ENCODE measurements around the gene SH3PXD2B.

Gene SH3PXD2B

DNA sequence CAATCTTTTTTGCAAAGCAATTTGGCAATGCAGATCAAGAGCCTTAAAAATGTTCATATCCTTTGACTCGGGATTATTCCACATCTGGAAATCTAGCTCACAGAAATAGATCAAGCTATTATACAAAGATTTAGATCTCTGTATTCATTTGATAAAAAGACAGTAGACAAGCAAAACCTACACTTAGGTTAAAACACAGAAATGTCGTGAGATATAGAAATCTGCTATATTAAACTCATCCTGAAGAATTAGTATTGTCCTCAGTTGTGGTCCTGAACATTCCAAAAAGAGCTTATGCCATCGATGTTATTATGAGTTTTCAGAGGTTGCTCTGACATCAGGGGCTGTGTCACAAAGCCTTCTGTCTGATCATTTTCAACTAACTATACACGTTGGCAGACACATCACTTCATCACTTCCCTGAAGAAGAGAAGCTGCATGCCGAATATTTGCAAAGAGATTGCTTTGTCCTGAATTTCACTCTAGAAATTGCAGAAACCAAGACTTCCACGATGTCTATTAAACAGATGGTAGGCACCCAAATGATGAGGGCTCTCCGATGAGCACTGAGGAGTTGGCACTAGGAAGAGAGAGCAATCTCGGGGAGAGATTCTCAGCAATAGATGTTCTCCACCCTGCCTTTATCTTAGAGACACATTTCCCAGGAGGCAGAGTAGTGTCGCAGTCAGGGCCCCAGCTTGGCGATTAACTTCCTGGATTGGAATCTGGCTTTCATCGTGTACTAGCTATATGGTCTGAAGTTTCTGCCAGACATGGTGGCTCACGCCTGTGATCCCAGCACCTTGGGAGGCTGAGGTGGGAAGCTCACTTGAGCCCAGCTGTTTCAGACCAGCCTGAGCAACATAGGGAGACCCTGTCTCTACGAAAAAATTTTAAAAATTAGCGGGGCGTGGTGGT is 168.8 kb downstream of the SH3PXD2B start:
- Histone ChIP-seq H4K20me1 (ENCODE audit: insufficient read depth, low read length) (no peaks in the 10 kb centered on the region), H3K36me3 (ENCODE audit: insufficient read depth, low read length) (0 out of 2 replicates have a peak, but pooled peaks cover 4% of the 10 kb centered on the region), H3K4me1 (ENCODE audit: insufficient read depth, low read length, severe bottlenecking) (peaks cover 31% of the 10 kb centered on the region), H3K4me3 (ENCODE audit: low read depth, low read length, poor library complexity, severe bottlenecking) (no peak overlapping the region), H3K9me3 (ENCODE audit: low read length) (no peaks in the 10 kb centered on the region), H3K9me2 (ENCODE audit: low read depth, low read length) (no peaks in the 10 kb centered on the region), H3K27me3 (ENCODE audit: insufficient read depth, low read length) (no peaks in the 10 kb centered on the region), H3K4me2 (ENCODE audit: low read length) (no peak overlapping the region), H3K27ac (ENCODE audit: low read depth, low read length, poor library complexity, severe bottlenecking) (no peak overlapping the region), H3F3A (ENCODE audit: insufficient read depth, low read length) (no peaks in the 10 kb centered on the region), H3K9ac (ENCODE audit: low read length) (no peak overlapping the region), H3K79me2 (ENCODE audit: insufficient read depth, low read length) (peaks cover 26% of the 10 kb centered on the region), H2AFZ (ENCODE audit: low read length) (no peak overlapping the region)
- TF ChIP-seq EZH2 (IDR thresholded peaks at IDR 0.05; ENCODE audit: borderline replicate concordance, low read length) = no peak
- TF ChIP-seq, protein P1, sequence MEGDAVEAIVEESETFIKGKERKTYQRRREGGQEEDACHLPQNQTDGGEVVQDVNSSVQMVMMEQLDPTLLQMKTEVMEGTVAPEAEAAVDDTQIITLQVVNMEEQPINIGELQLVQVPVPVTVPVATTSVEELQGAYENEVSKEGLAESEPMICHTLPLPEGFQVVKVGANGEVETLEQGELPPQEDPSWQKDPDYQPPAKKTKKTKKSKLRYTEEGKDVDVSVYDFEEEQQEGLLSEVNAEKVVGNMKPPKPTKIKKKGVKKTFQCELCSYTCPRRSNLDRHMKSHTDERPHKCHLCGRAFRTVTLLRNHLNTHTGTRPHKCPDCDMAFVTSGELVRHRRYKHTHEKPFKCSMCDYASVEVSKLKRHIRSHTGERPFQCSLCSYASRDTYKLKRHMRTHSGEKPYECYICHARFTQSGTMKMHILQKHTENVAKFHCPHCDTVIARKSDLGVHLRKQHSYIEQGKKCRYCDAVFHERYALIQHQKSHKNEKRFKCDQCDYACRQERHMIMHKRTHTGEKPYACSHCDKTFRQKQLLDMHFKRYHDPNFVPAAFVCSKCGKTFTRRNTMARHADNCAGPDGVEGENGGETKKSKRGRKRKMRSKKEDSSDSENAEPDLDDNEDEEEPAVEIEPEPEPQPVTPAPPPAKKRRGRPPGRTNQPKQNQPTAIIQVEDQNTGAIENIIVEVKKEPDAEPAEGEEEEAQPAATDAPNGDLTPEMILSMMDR (IDR thresholded peaks at IDR 0.05; ENCODE audit: low read length) = no peak

DNA sequence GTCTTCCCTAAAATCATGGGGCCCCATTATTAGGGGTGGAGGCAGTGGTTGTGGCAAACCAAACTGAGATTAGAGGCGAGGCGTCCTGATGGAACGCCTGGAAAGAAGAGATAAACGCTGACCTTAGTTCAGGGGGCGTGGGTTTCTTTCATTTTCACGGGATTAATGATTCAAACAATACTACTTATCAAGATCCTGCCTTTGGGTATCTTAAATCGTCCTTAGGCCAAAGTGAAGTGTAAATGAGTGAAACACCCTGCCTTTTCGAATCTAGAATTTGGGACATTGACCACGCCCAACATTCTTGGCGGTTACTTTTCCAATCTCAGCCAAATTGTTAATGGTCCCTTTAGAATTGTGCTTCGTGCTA is 169.7 kb downstream of the SH3PXD2B start:
- Histone ChIP-seq H3K9me3 (ENCODE audit: low read length) (no peaks in the 10 kb centered on the region), H3K9me2 (ENCODE audit: low read depth, low read length) (no peaks in the 10 kb centered on the region), H3K36me3 (ENCODE audit: insufficient read depth, low read length) (0 out of 2 replicates have a peak, but pooled peaks cover 4% of the 10 kb centered on the region), H2AFZ (ENCODE audit: low read length) (peak overlapping the region; percentile 93), H4K20me1 (ENCODE audit: insufficient read depth, low read length) (no peaks in the 10 kb centered on the region), H3K4me2 (ENCODE audit: low read length) (peak overlapping the region; percentile 98), H3K4me1 (ENCODE audit: insufficient read depth, low read length, severe bottlenecking) (peaks cover 31% of the 10 kb centered on the region), H3K27me3 (ENCODE audit: insufficient read depth, low read length) (no peaks in the 10 kb centered on the region), H3K79me2 (ENCODE audit: insufficient read depth, low read length) (peaks cover 35% of the 10 kb centered on the region), H3K27ac (ENCODE audit: low read depth, low read length, poor library complexity, severe bottlenecking) (peak overlapping the region; percentile 24), H3K9ac (ENCODE audit: low read length) (peak overlapping the region; percentile 90), H3F3A (ENCODE audit: insufficient read depth, low read length) (no peaks in the 10 kb centered on the region), H3K4me3 (ENCODE audit: low read depth, low read length, poor library complexity, severe bottlenecking) (peak overlapping the region; percentile 74)
- no peak for TF ChIP-seq EZH2 (IDR thresholded peaks at IDR 0.05; ENCODE audit: borderline replicate concordance, low read length)
- TF ChIP-seq, protein P1 (IDR thresholded peaks at IDR 0.05; ENCODE audit: low read length) = no peak

DNA sequence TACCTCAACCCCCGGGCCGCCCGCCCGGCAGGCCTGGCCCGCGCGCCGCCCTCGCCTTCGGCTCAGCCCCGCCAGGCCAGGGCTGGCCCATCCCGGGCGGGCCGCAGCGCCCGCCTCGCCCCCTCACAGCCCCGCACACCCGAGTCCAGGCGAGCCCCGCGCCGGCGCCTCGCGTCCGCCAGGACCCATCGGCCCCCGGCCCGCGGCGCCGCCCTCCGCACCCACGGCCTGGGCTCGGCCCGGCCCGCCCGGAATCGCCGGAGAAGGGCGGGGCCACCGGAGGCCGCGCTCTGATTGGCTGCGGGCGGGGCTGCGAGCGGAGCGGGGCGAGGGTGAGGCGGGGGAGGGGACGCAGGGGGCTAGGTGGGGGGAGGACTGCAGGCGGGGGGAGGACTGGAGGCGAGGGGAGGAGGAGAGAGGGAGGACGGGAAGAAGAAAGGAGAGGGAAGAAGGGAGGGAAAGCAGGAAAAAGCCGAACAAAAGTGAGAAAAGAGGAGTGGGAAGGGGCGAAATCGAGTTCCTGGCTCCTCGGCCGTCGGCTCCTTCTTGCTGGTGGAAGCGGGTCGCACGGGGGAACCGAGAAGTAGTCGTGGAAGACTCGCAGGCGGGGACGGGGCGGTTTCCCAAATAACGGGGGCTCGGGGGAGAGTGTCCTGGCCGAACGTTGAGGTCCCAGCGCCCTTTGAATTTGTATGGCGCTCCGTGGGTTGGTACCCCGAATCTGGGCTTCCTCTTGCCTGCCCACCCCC is 170.3 kb downstream of the SH3PXD2B start:
- Histone ChIP-seq H3K27ac (ENCODE audit: low read depth, low read length, poor library complexity, severe bottlenecking) (peak overlapping the region; percentile 24), H3K9me3 (ENCODE audit: low read length) (no peaks in the 10 kb centered on the region), H3K9ac (ENCODE audit: low read length) (peak overlapping the region; percentile 90), H3K4me1 (ENCODE audit: insufficient read depth, low read length, severe bottlenecking) (peaks cover 31% of the 10 kb centered on the region), H3K4me3 (ENCODE audit: low read depth, low read length, poor library complexity, severe bottlenecking) (peak overlapping the region; percentile 74), H3K79me2 (ENCODE audit: insufficient read depth, low read length) (peaks cover 41% of the 10 kb centered on the region), H3K27me3 (ENCODE audit: insufficient read depth, low read length) (no peaks in the 10 kb centered on the region), H4K20me1 (ENCODE audit: insufficient read depth, low read length) (no peaks in the 10 kb centered on the region), H3F3A (ENCODE audit: insufficient read depth, low read length) (no peaks in the 10 kb centered on the region), H3K36me3 (ENCODE audit: insufficient read depth, low read length) (0 out of 2 replicates have a peak, but pooled peaks cover 4% of the 10 kb centered on the region), H2AFZ (ENCODE audit: low read length) (peak overlapping the region; percentile 93), H3K9me2 (ENCODE audit: low read depth, low read length) (no peaks in the 10 kb centered on the region), H3K4me2 (ENCODE audit: low read length) (peak overlapping the region; percentile 98)
- no peak for TF ChIP-seq EZH2 (IDR thresholded peaks at IDR 0.05; ENCODE audit: borderline replicate concordance, low read length)
- TF ChIP-seq, protein P1 (IDR thresholded peaks at IDR 0.05; ENCODE audit: low read length) = no peak

All from OCI-LY1 (cell line).